GM18951 (cell line): ENCODE measurements around the gene IL1RN.

Experiments
- POLR2A ChIP-seq: IDR thresholded peaks from 4 replicates; pipeline ENCODE4 v1.6.1; 2011; ENCODE audit warnings: mild to moderate bottlenecking; ENCODE audit not compliant: insufficient read length, insufficient read depth; ENCODE audit errors: extremely low read depth
- in situ Hi-C: fragments of 300-500 bp; cut with MboI; formaldehyde crosslinking; loops from one replicate; pipeline ENCODE4 v1.12.0; 2022; ENCODE audit warnings: low sequenced_read_pairs, mixed read lengths, inconsistent platforms; ENCODE audit not compliant: unreplicated experiment

IL1RN gene

GRCh38 chr2:113162869-113163268 is 35.5 kb downstream of the IL1RN start:
- no peak for TF ChIP-seq POLR2A

GRCh38 chr2:113164215-113164929 is 37.0 kb downstream of the IL1RN start:
- in situ Hi-C loops = no loop called here
- TF ChIP-seq POLR2A = no peak

More at GRCh38 chr2:113162869-113163268, 35.5 kb downstream of the IL1RN start:
- in situ Hi-C loops = no loop called here

GRCh38 chr2:113164930-113165585 is 37.7 kb downstream of the IL1RN start:
- TF ChIP-seq POLR2A = no peak
- in situ Hi-C loops = no loop called here

GRCh38 chr2:113166187-113166645 is 38.8 kb downstream of the IL1RN start:
- in situ Hi-C loops = no loop called here
- no peak for TF ChIP-seq POLR2A

- TF ChIP-seq POLR2A = no peak
- in situ Hi-C loops = no loop called here
Measured at GRCh38 chr2:113167115-113167932, 39.9 kb downstream of the IL1RN start.

GRCh38 chr2:113167962-113168340 is 40.6 kb downstream of the IL1RN start:
- no peak for TF ChIP-seq POLR2A
- in situ Hi-C loops = no loop called here

GRCh38 chr2:113169002-113169530 is 41.7 kb downstream of the IL1RN start:
- no peak for TF ChIP-seq POLR2A
- in situ Hi-C loops = no loop called here

GRCh38 chr2:113169586-113169985 is 42.2 kb downstream of the IL1RN start:
- in situ Hi-C loops = no loop called here
- no peak for TF ChIP-seq POLR2A

GRCh38 chr2:113171334-113172075 is 44.1 kb downstream of the IL1RN start:
- no peak for TF ChIP-seq POLR2A
- in situ Hi-C loops = no loop called here

GRCh38 chr2:113172721-113173541 is 45.5 kb downstream of the IL1RN start:
- in situ Hi-C loops = no loop called here
- no peak for TF ChIP-seq POLR2A

GRCh38 chr2:113173542-113174375 is 46.4 kb downstream of the IL1RN start, which contains the start of gene PSD4:
PSD4 (plus strand) TSS chr2:113173971; CDS start chr2:113182457, 8,486 bp downstream.
- in situ Hi-C loops = no loop called here
- peak; percentile 90 for TF ChIP-seq POLR2A
